K562 (cell line): ENCODE results near the gene ELOB. TPM values are rescaled to one million over a fixed set of nuclear protein-coding genes. Genes with fewer than 3 reads are reported as not detected.

Source experiments
- ATAC-seq: fragments of 200-7000 bp; cut with Tn5 transposase; 3 replicates; pipeline ENCODE4 v1.9.1; 2020; ENCODE audit warnings: moderate library complexity
- BruUV-seq: library from RNA; stranded (reverse); fragments of 400-500 nt; replicated peaks from 2 replicates; lab custom pipeline; 2021; lab: Mats Ljungman, UMichigan
- CTCF ChIA-PET: fragments of 300-600 bp; formaldehyde crosslinking; extraction: SDS; loops from one replicate; lab custom pipeline; 2021; ENCODE audit warnings: low intra/inter-chr PET ratio; lab: Yijun Ruan, JAX
- POLR2A ChIA-PET: fragments of 300-600, 350-650 bp; sonication (Branson Sonifier 250); formaldehyde crosslinking; extraction: SDS; loops from one replicate; lab custom pipeline; 2021; ENCODE audit warnings: antibody characterized with exemption, inconsistent platforms; lab: Yijun Ruan, JAX
- DNase-seq, 4 experiments: peaks; one replicate each; pipeline versions ENCODE4 v3.0.0 to v3.0.0-alpha.2; 2011 to 2018; ENCODE audit warnings: low spot score in 3 of 4, mixed read lengths in 3 of 4; ENCODE audit errors: extremely low read depth in 1 of 4
- FAIRE-seq: peaks from 2 replicates; lab custom pipeline; 2011; peaks lifted over from hg19 to GRCh38; lab: Jason Lieb, UNC
- H2AFZ ChIP-seq: 2 replicates; pipeline ENCODE4 v1.6.0; 2011; ENCODE audit warnings: low read depth, low read length, control low read depth, inconsistent platforms
- H3K27ac ChIP-seq: fragments of 200-600 bp; 3 replicates; pipeline ENCODE4 v1.8.0; 2011; ENCODE audit warnings: low read depth, mild to moderate bottlenecking, control low read depth, inconsistent platforms, low read length, moderate library complexity, mixed read lengths; ENCODE audit errors: extremely low read depth
- H3K27me3 ChIP-seq, 2 experiments: fragments of 300-600 bp in 1 of 2; 2 replicates in 1 of 2; 3 replicates in 1 of 2; pipeline versions ENCODE4 v1.6.0 to v1.8.0; 2011; ENCODE audit warnings: inconsistent platforms in 2 of 2, low read length in 2 of 2, mild to moderate bottlenecking in 1 of 2, mixed read lengths in 1 of 2, moderate library complexity in 1 of 2; ENCODE audit not compliant: control insufficient read depth in 2 of 2, insufficient read depth in 2 of 2
- H3K36me3 ChIP-seq: fragments of 300-600 bp; 3 replicates; pipeline ENCODE4 v1.8.0; 2011; ENCODE audit warnings: mild to moderate bottlenecking, low read length, inconsistent platforms; ENCODE audit not compliant: control insufficient read depth, insufficient read depth
- H3K4me1 ChIP-seq, 2 experiments: fragments of 200-600 bp in 1 of 2; replicated peaks in 1 of 2; 2 replicates in 1 of 2; 3 replicates in 1 of 2; pipeline versions ENCODE4 v1.5.1 to v1.8.0; 2011; ENCODE audit warnings: inconsistent platforms in 2 of 2, low read length in 2 of 2, mild to moderate bottlenecking in 1 of 2, mixed read lengths in 1 of 2, moderate library complexity in 1 of 2; ENCODE audit not compliant: control insufficient read depth in 2 of 2, insufficient read depth in 2 of 2
- H3K4me2 ChIP-seq: 2 replicates; pipeline ENCODE4 v1.6.1; 2011; ENCODE audit warnings: low read length, control low read depth, inconsistent platforms, mixed read lengths; ENCODE audit not compliant: insufficient read depth
- H3K4me3 ChIP-seq: fragments of 200-600 bp; sonication (generic), shearing (Covaris generic); 2 replicates; pipeline ENCODE4 v1.5.1; 2016; ENCODE audit warnings: control low read depth, inconsistent platforms
- H3K79me2 ChIP-seq: fragments of 200-600 bp; 3 replicates; pipeline ENCODE4 v1.8.0; 2011; ENCODE audit warnings: low read length, inconsistent platforms; ENCODE audit not compliant: control insufficient read depth, insufficient read depth
- H3K9ac ChIP-seq, 2 experiments: 2 replicates each; pipeline versions ENCODE4 v1.6.0 to v1.6.1; 2011; ENCODE audit warnings: low read depth in 2 of 2, low read length in 2 of 2, control low read depth in 1 of 2, inconsistent platforms in 1 of 2, mild to moderate bottlenecking in 1 of 2, mixed read lengths in 1 of 2; ENCODE audit not compliant: insufficient read depth in 1 of 2
- H3K9me1 ChIP-seq: one replicate; pipeline ENCODE4 v1.6.0; 2011; ENCODE audit warnings: inconsistent platforms, mild to moderate bottlenecking, low read length, moderate library complexity; ENCODE audit not compliant: control insufficient read depth, insufficient read depth
- H3K9me3 ChIP-seq: replicated peaks from 2 replicates; pipeline ENCODE4 v1.5.1; 2011; ENCODE audit warnings: low read depth, low read length, inconsistent platforms; ENCODE audit not compliant: control insufficient read depth, insufficient read depth
- H4K20me1 ChIP-seq: replicated peaks from 2 replicates; pipeline ENCODE4 v1.6.1; 2011; ENCODE audit warnings: low read length, inconsistent platforms, mixed read lengths; ENCODE audit not compliant: control insufficient read depth, insufficient read depth
- EWSR1 ChIP-seq: fragments of 450-650 bp; IDR thresholded peaks from 2 replicates; pipeline ENCODE4 v1.6.1; 2018; ENCODE audit warnings: borderline replicate concordance, mild to moderate bottlenecking, low read depth, moderate library complexity; ENCODE audit not compliant: partially characterized antibody
- FIP1L1 ChIP-seq: fragments of 200-400 bp; formaldehyde crosslinking; IDR thresholded peaks from 2 replicates; pipeline ENCODE4 v1.6.1; 2018; ENCODE audit warnings: mild to moderate bottlenecking, low read depth, low read length; ENCODE audit not compliant: poor library complexity, severe bottlenecking
- FOXA3 ChIP-seq, 2 experiments: fragments of 450-650 bp in 1 of 2; sonication (generic) in 1 of 2; formaldehyde crosslinking; IDR thresholded peaks in 1 of 2; conservative IDR thresholded peaks in 1 of 2; 2 replicates each; pipeline versions ENCODE4 v1.4.0 to v1.8.0; 2020 to 2022; ENCODE audit warnings: mild to moderate bottlenecking in 2 of 2, missing genetic modification reagents in 1 of 2
- GABPB1 ChIP-seq: sonication (generic); formaldehyde crosslinking; IDR thresholded peaks from 2 replicates; pipeline ENCODE4 v1.8.0; 2022; ENCODE audit warnings: mild to moderate bottlenecking, missing genetic modification reagents
- KAT7 ChIP-seq: sonication (generic); formaldehyde crosslinking; IDR thresholded peaks from 2 replicates; pipeline ENCODE4 v1.8.0; 2022; ENCODE audit warnings: missing genetic modification reagents, mild to moderate bottlenecking, borderline replicate concordance
- NRF1 ChIP-seq, 2 experiments: fragments of 450-650 bp; IDR thresholded peaks in 1 of 2; conservative IDR thresholded peaks in 1 of 2; 2 replicates each; pipeline ENCODE4 v1.6.1; 2014; ENCODE audit warnings: mild to moderate bottlenecking in 2 of 2
- POLR2A ChIP-seq: fragments of 450-650 bp; conservative IDR thresholded peaks from 2 replicates; pipeline ENCODE4 v1.6.1; 2016
- PTRF ChIP-seq: fragments of 450-650 bp; IDR thresholded peaks from 2 replicates; pipeline ENCODE4 v1.6.1; 2016; ENCODE audit warnings: mild to moderate bottlenecking, missing genetic modification characterization, missing compliant biosample characterization
- RBFOX2 ChIP-seq: fragments of 200-400 bp; formaldehyde crosslinking; IDR thresholded peaks from 2 replicates; pipeline ENCODE4 v1.6.1; 2017; ENCODE audit warnings: low read depth, mild to moderate bottlenecking, low read length, moderate library complexity
- SMAD3 ChIP-seq: fragments of 450-650 bp; formaldehyde crosslinking; conservative IDR thresholded peaks from 2 replicates; pipeline ENCODE4 v1.4.0; 2020; ENCODE audit warnings: mild to moderate bottlenecking
- TAF15 ChIP-seq: fragments of 200-400 bp; formaldehyde crosslinking; IDR thresholded peaks from 2 replicates; pipeline ENCODE4 v1.6.1; 2017; ENCODE audit warnings: mild to moderate bottlenecking, low read depth, low read length, moderate library complexity
- TCF3 ChIP-seq: sonication (generic); formaldehyde crosslinking; IDR thresholded peaks from 2 replicates; pipeline ENCODE4 v1.4.0; 2020; ENCODE audit warnings: mild to moderate bottlenecking, missing genetic modification reagents
- TCF7 ChIP-seq: sonication (generic); IDR thresholded peaks from 2 replicates; pipeline ENCODE4 v1.6.1; 2016; ENCODE audit warnings: antibody characterized with exemption, borderline replicate concordance
- ZFP36 ChIP-seq: fragments of 150-350 bp; IDR thresholded peaks from 2 replicates; pipeline ENCODE4 v1.6.1; 2018; ENCODE audit warnings: low read length, low read depth; ENCODE audit not compliant: partially characterized antibody
- ZMIZ1 ChIP-seq, 2 experiments: fragments of 150-350 bp in 1 of 2; IDR thresholded peaks; 2 replicates each; pipeline ENCODE4 v1.6.1; 2012 to 2016; ENCODE audit warnings: low read depth in 2 of 2, low read length in 2 of 2, mild to moderate bottlenecking in 1 of 2, moderate library complexity in 1 of 2
- ZNF830 ChIP-seq: fragments of 250-450 bp; sonication (Bioruptor Pico); IDR thresholded peaks from 2 replicates; pipeline ENCODE4 v1.5.0; 2021; ENCODE audit warnings: mild to moderate bottlenecking
- WGBS: fragments of 100-300 bp; shearing (Covaris generic); methylation state at CpG from one replicate; pipeline ENCODE4 v1.1.6; 2016; ENCODE audit warnings: low coverage, mixed read lengths; ENCODE audit not compliant: insufficient coverage; ENCODE audit errors: missing lambda C conversion rate; 5-methylcytosine and 5-hydroxymethylcytosine counted together
- in situ Hi-C: fragments of 300-500 bp; cut with MboI; formaldehyde crosslinking; loops from 4 replicates; pipeline ENCODE4 v1.15.0; 2018; ENCODE audit warnings: inconsistent platforms, mixed read lengths
- intact Hi-C: fragments of 100-400 bp; cut with micrococcal nuclease; formaldehyde crosslinking; loops from 2 replicates; pipeline ENCODE4 v1.14.2; 2022
- polyA plus RNA-seq, 8 experiments: library from polyadenylated mRNA; depleted of rRNA in 4 of 8; stranded (reverse) in 5 of 8; unstranded in 3 of 8; fragments of >200 nt; fragmentation: Nextera tagmentation in 2 of 8; fragmentation: Illumina TruSeq in 1 of 8; extraction: Ambion mirVana in 2 of 8; extraction: Trizol in 1 of 8; gene quantifications; 2 replicates each; pipeline versions ENCODE4 v1.2.1 to v1.2.3, GENCODE V29; 2011 to 2014; ENCODE audit warnings: inconsistent platforms in 1 of 8, missing spikeins in 1 of 8
- total RNA-seq, 7 experiments: library from RNA; depleted of rRNA in 6 of 7; stranded (reverse); fragments of >200 nt in 6 of 7; fragmentation: Illumina TruSeq in 2 of 7; extraction: Trizol in 2 of 7; gene quantifications; 2 replicates each; pipeline versions ENCODE4 v1.2.1 to v1.2.3, GENCODE V29; 2011 to 2021; ENCODE audit warnings: low replicate concordance in 1 of 7
- TF ChIP-seq, protein P1 (sequence below): sonication (generic); IDR thresholded peaks from 2 replicates; pipeline ENCODE4 v1.6.1; 2016

ELOB gene
- total and polyA plus RNA-seq, 9 of the 15 experiments (the other 6 are each of a cell fraction or from before 2014, with no cell fraction given) = 63.2 to 791 (median 237) TPM

DNA sequence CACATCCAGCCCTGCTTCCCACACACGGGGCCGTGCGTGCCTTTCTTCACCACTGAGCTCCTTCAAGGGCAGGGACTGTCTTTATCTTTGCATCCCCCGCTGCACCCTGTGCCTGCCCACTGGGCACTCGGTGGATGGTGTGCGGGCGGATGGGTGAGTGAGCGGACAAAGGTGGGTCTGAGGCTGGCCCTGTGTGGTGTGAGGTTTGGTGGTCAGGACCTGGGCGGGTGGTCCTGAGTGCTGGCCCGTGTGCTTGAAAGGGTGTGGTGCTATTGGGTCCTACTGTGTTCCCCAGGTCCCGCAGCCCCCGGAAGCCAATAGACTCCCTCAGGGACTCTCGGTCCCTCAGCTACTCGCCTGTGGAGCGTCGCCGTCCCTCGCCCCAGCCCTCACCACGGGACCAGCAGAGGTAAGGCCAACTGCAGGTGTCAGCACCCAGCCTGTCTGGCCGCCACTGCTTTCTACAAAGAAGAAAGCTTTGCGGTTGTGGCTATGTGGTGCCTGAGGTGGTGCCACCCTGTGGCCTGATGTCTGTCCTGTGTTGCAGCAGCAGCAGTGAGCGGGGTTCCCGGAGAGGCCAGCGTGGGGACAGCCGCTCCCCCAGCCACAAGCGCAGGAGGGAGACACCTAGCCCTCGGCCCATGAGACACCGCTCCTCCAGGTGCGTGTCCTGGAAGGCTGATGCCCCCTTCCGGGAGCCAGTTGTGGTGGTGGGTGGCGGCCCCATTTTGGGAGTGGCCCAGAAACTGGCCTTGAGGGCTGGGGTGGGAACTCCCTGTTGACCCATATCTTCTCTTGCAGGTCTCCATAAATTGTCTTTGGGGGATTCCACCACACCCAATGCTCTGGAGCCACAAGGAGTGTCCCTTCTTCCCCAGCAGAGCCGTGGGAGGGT is 6.8 kb downstream of the ELOB start:
- peak; percentile 55 for ATAC-seq
- in situ Hi-C loops (no loop called here), intact Hi-C loops (no loop called here)
- FAIRE-seq = peak; percentile 65
- no peak overlapping the region for H3K4me2 ChIP-seq
- H3K9ac ChIP-seq = peak overlapping the region in 1 of 2 experiments; percentile 81; a peak in 2 of 4 replicates
- DNase-seq = peak in 3 of 4 experiments; percentile 38 to 69 (median 51)
- H3K27me3 ChIP-seq = no peaks in the 10 kb centered on the region
- H3K79me2 ChIP-seq = peaks cover 38% of the 10 kb centered on the region
- peaks cover 24% of the 10 kb centered on the region for H4K20me1 ChIP-seq
- H3K27ac ChIP-seq = peak overlapping the region; percentile 34; the same call in 2 of the 3 replicates
- WGBS = 79% methylated on average over 32 of the region's 32 CpGs
- H3K9me1 ChIP-seq = no peaks in the 10 kb centered on the region
- peaks cover 15 to 62% of the 10 kb centered on the region in 2 experiments; a peak in 4 of 5 replicates for H3K4me1 ChIP-seq
- BruUV-seq = TSS peak; percentile 2
- POLR2A ChIA-PET = interaction anchor here (1.0 to 9.0 kb wide), 2 partner anchors 9 to 17 kb away, joined by 4 to 96 read pairs; partner anchors contain the start of gene SRRM2
- H2AFZ ChIP-seq = no peak overlapping the region
- CTCF ChIA-PET = no interaction called here
- H3K9me3 ChIP-seq = no peaks in the 10 kb centered on the region
- peaks cover 99% of the 10 kb centered on the region for H3K36me3 ChIP-seq
- H3K4me3 ChIP-seq = no peak overlapping the region
- no peak for TF ChIP-seq GABPB1 (CRISPR knock-in tag)
- TF ChIP-seq ZNF830 (CRISPR knock-in tag) = no peak
- 0 out of 4 replicates have a peak, but pooled peaks of 1 of the 2 experiments have one; percentile 17 for TF ChIP-seq ZMIZ1 (IDR thresholded peaks at IDR 0.05; ENCODE audit: low read depth in 2 of 2, low read length in 2 of 2)
- TF ChIP-seq PTRF = no peak
- TF ChIP-seq KAT7 (CRISPR knock-in tag) = no peak
- peak; percentile 49; the same call in 1 of the 2 replicates for TF ChIP-seq POLR2A
- TF ChIP-seq RBFOX2 = peak; percentile 53
- no peak for TF ChIP-seq SMAD3 (CRISPR knock-in tag)
- no peak for TF ChIP-seq ZFP36
- no peak for TF ChIP-seq TAF15
- no peak for TF ChIP-seq EWSR1
- no peak for TF ChIP-seq FOXA3 (CRISPR knock-in tag; conservative IDR thresholded peaks at IDR 0.05 in 1 of 2, IDR thresholded peaks at IDR 0.05 in 1 of 2)
- TF ChIP-seq TCF7 = no peak
- TF ChIP-seq NRF1 (conservative IDR thresholded peaks at IDR 0.05 in 1 of 2, IDR thresholded peaks at IDR 0.05 in 1 of 2) = 0 out of 4 replicates have a peak, but pooled peaks of 1 of the 2 experiments have one; percentile 14
- TF ChIP-seq TCF3 (CRISPR knock-in tag) = peak; percentile 25; the same call in 1 of the 2 replicates
- TF ChIP-seq, protein P1, sequence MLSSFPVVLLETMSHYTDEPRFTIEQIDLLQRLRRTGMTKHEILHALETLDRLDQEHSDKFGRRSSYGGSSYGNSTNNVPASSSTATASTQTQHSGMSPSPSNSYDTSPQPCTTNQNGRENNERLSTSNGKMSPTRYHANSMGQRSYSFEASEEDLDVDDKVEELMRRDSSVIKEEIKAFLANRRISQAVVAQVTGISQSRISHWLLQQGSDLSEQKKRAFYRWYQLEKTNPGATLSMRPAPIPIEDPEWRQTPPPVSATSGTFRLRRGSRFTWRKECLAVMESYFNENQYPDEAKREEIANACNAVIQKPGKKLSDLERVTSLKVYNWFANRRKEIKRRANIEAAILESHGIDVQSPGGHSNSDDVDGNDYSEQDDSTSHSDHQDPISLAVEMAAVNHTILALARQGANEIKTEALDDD = no peak
- TF ChIP-seq FIP1L1 = peak; percentile 68
